NOMO-1 treated with dmso at 0.1 percent for 144 hours (cell line): ENCODE results near the gene PSMD7.
A peak's percentile ranks its signal among the peaks of the same experiment; 100 is the strongest.

ENCODE experiments used
- DNase-seq: peaks from one replicate; lab custom pipeline; 2025; ENCODE audit not compliant: unreplicated experiment; lab: John Stamatoyannopoulos, UW

PSMD7 gene

DNA sequence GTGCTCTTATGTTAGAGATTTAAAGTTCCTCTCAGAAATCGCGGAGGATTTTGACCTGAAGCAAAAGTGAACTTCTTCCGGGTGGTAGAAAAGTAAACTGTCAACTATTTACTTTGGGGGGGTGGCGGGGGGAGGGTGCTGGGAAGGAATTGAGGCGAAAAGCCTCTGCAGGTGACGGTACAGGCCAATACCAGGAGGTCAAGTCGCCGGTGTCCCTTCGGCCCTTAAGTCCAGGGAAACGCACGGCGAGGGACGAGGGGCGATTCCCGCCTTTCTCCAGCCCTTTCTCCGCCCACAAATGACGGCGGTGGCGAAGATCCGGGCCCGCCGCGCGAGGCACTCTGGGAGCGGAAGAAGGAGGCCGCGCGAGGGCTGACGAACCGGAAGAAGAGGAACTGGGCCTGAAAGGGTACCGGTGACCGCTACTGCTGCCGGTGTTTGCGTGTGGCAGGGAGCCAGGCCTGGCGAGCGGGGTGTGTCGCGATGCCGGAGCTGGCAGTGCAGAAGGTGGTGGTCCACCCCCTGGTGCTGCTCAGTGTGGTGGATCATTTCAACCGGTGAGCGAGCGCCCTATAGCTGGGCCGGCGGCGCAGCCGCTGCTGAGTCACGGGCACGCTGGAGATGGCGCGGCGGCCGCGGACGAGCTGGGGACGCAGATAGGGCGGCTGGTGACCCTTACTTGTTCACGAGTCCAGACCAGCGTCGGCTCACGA, at the start of gene PSMD7:
Gene PSMD7 (plus strand): TSS at position 383 of the 713 bp plus-strand sequence. CDS start 101 bp downstream, at position 484.
- DNase-seq = peak; percentile 91

DNA sequence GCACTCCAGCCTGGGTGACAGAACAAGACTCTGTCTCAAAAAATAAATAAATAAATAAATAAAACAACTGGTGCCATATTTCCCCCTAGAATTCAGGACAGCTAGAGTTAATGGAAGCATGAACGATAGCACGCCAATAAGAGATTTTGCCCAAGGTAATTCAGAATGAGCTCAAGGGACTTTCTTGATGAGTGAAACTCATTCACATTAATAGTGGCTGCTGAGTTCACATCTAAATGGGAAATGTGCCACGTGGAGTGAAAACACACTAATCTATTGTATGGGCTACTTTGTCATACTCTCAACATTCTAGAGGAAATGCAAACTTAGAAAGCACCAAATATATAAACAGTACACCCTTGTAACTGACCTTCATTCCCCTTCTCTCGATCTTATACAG, 47.4 kb upstream of the PSMD7 start:
- no peak for DNase-seq

GRCh38 chr16:74249846-74250245, 46.8 kb upstream of the PSMD7 start:
- DNase-seq = no peak

DNA sequence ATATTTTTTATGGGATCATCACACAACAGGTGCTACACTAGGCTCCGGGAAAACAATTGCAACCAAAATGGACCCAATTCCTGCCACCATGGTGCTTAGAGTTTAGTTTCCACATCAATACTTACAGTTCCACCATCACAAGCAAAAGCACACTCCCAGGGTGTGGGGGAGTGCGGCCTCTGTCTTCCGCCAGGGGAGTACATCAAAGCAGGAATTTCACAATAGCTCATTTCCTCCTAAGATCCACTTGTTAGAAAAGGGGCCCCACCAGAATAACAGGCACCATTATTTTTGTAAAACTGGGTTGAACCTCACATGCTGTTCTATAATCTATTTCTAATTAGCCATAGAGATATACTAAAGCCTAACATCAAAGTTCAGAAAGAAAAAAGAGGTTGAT, 44.3 kb upstream of the PSMD7 start:
- no peak for DNase-seq

DNA sequence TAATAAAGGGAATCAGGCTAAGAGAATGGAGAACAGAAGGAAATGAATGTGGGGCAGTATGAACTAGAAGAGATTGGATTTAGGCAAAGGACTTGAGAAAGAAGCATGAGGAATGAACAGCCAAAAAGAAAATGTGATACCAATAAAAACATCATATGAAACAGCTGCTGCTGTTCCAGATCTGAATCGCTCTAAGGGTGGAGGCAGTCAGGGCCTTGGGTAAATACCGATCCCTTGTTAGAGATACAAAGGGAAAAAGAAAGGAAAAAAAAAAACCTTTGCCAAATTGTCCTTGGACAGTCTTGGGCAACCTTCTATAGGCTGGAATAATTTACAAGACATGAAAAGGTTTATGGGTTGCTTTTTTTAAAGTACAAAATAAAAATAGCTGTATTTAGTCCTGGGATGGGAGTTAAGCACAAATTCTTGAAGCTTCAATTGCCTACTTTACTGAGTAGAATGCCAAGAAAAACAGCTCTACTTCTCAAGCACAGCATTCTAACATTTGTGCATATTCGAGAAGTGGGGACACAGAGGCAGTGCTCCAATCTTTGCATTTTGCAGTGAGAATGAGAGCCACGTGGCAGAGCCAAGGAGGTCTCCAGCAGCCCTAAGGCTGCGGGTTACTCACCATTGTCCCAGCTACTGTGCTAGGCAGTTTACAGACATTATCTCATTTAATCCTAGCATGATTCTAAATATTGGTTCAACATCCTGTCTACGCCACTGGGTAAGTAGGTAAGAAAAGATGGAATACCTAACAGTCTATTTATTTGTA, 43.3 kb upstream of the PSMD7 start:
- DNase-seq = no peak

DNA sequence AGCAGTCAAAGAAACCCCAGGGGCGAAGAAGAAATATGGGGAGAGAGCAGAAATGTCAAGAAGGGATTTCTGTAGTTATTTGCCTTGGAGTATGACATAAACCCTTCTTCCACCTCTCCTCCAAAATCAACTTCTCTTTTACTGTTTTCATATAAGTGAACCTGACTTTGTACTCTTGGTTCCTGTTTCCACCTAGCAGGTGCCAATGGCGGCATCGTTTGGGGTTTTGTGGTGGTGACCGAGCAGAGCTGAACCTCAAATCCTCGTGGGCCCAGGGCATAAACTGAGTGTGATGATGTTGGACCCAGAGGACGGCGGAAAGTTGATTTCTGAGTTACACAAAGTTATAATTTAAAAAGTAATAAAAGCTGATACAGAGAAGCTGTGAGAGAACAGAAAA, 39.6 kb upstream of the PSMD7 start:
- DNase-seq = no peak

DNA sequence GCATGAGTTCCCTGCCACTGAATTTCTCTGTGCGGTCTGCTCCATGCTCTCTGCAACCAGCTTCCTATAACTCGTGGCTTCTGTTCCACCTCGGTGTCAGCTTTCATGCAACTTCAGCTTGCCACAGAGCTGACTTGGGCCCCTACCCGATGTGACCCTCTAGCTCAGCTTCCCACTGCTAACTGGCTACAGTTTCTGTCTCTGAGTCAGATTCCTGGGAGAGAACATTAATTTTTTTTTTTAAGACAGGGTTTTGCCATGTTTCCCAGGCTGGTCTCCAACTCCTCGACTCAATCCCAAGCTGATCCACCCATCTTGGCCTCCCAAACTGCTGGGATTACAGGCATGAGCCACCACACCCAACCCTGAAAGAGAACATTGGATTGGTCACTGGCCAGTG, 35.5 kb upstream of the PSMD7 start:
- DNase-seq = no peak

DNA sequence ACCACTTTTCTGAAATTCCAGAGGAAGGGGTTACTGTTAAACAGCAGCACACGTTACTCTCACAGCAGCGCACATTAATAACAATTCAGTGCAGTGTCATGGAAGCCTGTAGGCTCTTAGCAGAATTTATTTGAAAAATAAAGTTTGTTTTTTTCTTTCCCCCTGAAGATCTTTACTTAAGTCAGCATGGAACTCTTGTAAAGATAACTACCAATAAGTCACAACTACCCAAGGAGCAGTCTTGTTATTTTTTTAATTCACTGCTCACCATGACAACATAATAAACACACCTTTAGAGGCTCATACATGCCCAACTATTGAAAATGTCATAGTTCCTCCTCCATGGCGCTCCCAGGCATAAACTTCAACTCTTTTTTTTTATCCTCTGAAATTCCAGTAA, 31.8 kb upstream of the PSMD7 start:
- DNase-seq = no peak

- DNase-seq = no peak
Observed at GRCh38 chr16:74268372-74268782, 28.2 kb upstream of the PSMD7 start.

- DNase-seq = no peak
Observed at GRCh38 chr16:74271872-74272271, 24.7 kb upstream of the PSMD7 start.

GRCh38 chr16:74275031-74275636, 21.5 kb upstream of the PSMD7 start:
- DNase-seq = no peak

- no peak for DNase-seq
Observed at GRCh38 chr16:74275711-74276110, 20.9 kb upstream of the PSMD7 start.

DNA sequence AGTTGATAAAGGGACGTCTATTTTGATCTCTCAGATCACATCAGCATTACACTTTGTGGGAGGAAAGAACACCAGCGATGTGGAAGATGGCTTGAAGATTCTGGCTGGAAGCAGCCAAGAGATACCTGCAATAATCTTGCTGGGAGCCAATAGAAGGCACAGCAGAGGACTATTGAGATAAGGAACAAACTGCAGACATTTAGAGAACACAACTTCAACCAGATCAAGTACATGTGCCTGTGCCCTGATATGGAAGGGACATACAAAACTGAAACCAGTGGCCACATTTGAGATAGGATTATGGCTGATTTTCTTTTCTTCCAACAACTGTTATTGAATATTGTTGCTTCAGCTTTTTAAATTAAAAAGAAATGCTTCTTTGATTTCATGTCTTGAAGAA, 18.6 kb upstream of the PSMD7 start:
- DNase-seq = no peak

DNA sequence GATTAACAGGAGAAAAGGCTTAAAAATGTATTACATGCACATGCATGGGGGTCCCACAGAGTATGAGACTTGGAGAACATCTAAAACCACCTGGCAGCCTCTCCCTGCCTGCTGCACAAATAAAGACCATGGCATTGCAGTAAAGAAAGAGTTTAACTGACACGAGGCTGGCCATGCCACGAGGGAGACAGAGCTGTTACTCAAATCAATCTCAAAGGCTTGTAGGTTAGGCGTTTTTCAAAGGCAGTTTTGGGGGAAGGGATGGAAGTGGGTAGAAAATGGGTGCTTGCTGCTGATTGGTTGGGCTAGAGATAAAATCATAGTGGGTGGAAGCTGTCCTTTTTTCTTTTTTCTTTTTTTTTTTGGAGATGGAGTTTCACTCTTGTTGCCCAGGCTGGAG, 17.3 kb upstream of the PSMD7 start:
- DNase-seq = no peak

DNA sequence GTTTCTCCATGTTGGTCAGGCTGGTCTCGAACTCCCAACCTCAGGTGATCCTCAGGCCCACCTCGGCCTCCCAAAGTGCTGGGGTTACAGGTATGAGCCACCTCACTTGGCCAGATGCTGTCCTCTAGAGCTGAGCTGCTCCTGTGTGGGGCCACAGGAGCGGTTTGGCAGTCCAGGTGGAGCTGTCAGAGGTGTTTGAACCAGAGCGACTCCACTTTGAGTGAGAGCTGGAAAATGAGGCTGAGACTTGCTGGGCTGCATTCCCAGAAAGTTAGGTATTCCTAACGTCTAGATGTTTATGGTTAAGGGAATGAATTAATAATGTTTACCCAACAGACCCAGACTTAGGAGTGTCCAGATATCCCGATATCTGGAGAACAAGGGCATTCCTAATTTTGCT, 16.8 kb upstream of the PSMD7 start:
- no peak for DNase-seq

DNA sequence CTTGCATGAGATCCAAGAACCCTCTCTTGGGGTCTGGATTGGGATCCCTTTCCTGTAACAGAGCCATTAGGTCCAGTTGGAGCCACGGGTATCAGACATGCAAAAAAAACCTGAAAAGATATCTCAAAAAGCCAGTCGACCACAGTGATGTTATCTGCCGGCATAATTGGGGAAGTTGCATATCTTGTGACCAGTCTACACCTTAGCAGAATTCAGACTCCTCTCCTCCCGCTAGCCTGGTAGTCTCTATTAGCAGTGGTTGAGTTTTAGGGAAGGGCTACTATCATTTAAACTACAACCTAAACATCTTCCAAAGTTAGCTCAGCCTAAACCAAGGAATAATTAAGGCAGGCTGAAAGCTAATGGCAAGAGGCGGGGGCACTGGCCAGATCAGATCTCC, 16.2 kb upstream of the PSMD7 start:
- DNase-seq = no peak

GRCh38 chr16:74281300-74281699, 15.3 kb upstream of the PSMD7 start:
- DNase-seq = no peak

- DNase-seq = no peak
Observed at GRCh38 chr16:74283716-74284115, 12.9 kb upstream of the PSMD7 start.

DNA sequence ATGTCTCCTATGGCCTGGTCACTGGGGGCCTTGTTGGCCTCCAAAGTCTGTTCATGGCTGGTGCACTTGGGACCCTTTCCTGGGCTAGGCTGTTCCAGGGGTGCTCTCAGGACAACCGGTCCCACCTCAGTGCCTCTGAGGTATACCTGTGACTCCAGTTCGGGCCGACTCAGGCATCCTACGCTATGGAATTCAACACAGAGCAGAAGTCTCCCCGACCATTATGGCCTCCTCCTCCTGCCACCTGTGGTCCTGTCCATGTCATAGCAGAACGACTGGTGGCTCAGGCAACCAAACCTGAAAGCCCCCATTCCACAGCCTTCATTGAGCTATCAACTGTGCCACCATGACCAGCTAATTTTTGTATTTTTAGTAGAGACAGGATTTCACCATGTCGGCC, 8.5 kb upstream of the PSMD7 start:
- no peak for DNase-seq

GRCh38 chr16:74290356-74290755, 6.3 kb upstream of the PSMD7 start:
- no peak for DNase-seq

DNA sequence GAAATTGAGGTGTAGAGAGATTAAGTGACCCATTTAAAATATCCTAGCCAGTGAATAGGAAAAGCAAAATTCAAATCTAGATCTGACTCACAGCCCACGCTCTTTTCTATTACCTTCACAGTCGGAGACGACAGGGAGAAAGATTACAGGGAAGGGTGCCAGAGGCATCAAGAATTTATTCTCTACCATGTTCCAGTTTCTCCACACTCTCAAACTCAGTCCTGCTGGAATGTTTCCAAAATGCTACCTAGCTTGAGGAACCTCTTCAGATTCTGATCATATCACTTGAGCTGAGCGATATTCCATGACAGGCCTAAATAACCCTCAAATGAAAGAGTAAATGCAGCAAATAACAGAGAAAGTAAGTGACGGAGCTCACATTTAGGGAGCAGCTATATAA, 5.4 kb upstream of the PSMD7 start:
- DNase-seq = no peak

- no peak for DNase-seq
Observed at GRCh38 chr16:74291577-74292208, 4.9 kb upstream of the PSMD7 start.
